Measurements from ENCODE around the gene KRT7. TPM values are rescaled to one million over a fixed set of nuclear protein-coding genes. Genes with fewer than 3 reads are reported as not detected.

KRT7 gene
- polyA plus RNA-seq, 1 of the 3 experiments (the other 2 are of a cell fraction) = 5.4 TPM

- ChIA-PET POLR2A (no interaction called here), CTCF (interaction anchor here (1.3 to 3.1 kb wide), 4 partner anchors 28 to 93 kb away, joined by 4 to 16 read pairs (median 10); no protein-coding TSS in a partner anchor)
- Histone ChIP-seq H3F3A (replicated peaks; ENCODE audit: insufficient read depth) (peaks cover 3% of the 10 kb centered on the region), H3K9me3 (no peaks in the 10 kb centered on the region), H3K4me1 (ENCODE audit: control insufficient read depth in 1 of 2, insufficient read depth in 2 of 2, low read depth in 1 of 2, low read length in 1 of 2) (peaks cover under 1 to 15% of the 10 kb centered on the region in 2 experiments; a peak in 3 of 4 replicates), H3K36me3 (replicated peaks in 1 of 2; ENCODE audit: control insufficient read depth in 1 of 2, insufficient read depth in 2 of 2, low read length in 1 of 2) (no peaks in the 10 kb centered on the region), H3K4me2 (no peak overlapping the region), H2AFZ (ENCODE audit: low read depth) (no peak overlapping the region), H3K9me2 (no peaks in the 10 kb centered on the region), H3K9ac (no peak overlapping the region), H3K4me3 (ENCODE audit: low read depth in 2 of 2, low read length in 1 of 2) (no peak overlapping the region), H3K27me3 (ENCODE audit: insufficient read depth) (no peaks in the 10 kb centered on the region), H3K79me2 (ENCODE audit: insufficient read depth) (no peaks in the 10 kb centered on the region), H3K27ac (ENCODE audit: low read depth in 2 of 2, low read length in 1 of 2) (no peak overlapping the region), H4K20me1 (ENCODE audit: insufficient read depth) (no peaks in the 10 kb centered on the region)
- TF ChIP-seq IRF3 (IDR thresholded peaks at IDR 0.05; ENCODE audit: low read depth, low read length) (no peak), EP300 (IDR thresholded peaks at IDR 0.05; ENCODE audit: borderline replicate concordance in 1 of 2, low read depth in 1 of 2, low read length in 1 of 2) (no peak), EZH2phosphoT487 (IDR thresholded peaks at IDR 0.05; ENCODE audit: borderline replicate concordance, low read depth) (no peak), NRF1 (IDR thresholded peaks at IDR 0.05; ENCODE audit: low read depth, low read length) (no peak), YY1 (IDR thresholded peaks at IDR 0.05; ENCODE audit: low read depth) (no peak), NFIC (IDR thresholded peaks at IDR 0.05; ENCODE audit: borderline replicate concordance) (no peak), REST (IDR thresholded peaks at IDR 0.05; ENCODE audit: low read depth, low read length) (no peak), FOXJ3 (CRISPR knock-in tag; IDR thresholded peaks at IDR 0.05) (no peak), FOSL2 (IDR thresholded peaks at IDR 0.05; ENCODE audit: borderline replicate concordance, low read depth) (no peak), TEAD4 (IDR thresholded peaks at IDR 0.05; ENCODE audit: borderline replicate concordance, insufficient read depth) (no peak), USF1 (IDR thresholded peaks at IDR 0.05; ENCODE audit: borderline replicate concordance, low read depth) (no peak), RFX5 (IDR thresholded peaks at IDR 0.05; ENCODE audit: low read length) (no peak), POLR2AphosphoS5 (IDR thresholded peaks at IDR 0.05; ENCODE audit: low read depth, low read length) (no peak), MAX (IDR thresholded peaks at IDR 0.05; ENCODE audit: low read depth) (no peak), SMC3 (IDR thresholded peaks at IDR 0.05; ENCODE audit: low read depth, low read length) (no peak), MEF2A (IDR thresholded peaks at IDR 0.05; ENCODE audit: borderline replicate concordance, low read depth) (no peak)
- WGBS (ENCODE audit: low lambda C conversion rate) = 95% methylated on average over 25 of the region's 52 CpGs
- no peak for DNase-seq
Observed at GRCh38 chr12:52250048-52250990, 17.3 kb downstream of the KRT7 start.

Measured in SK-N-SH (cell line).